Suppressor macrophage treated with lipopolysaccharide for 4 hours (primary cell): ENCODE measurements around the gene COL8A1.
A peak's percentile ranks its signal among the peaks of the same experiment; 100 is the strongest.
"Not testable (repeated sequence)": the region's sequence is repeated elsewhere in the genome, so short reads cannot be mapped to it uniquely, and the experiment has no call there.

Experiments
- DNase-seq: peaks from one replicate; pipeline ENCODE4 v3.0.0-alpha.2; 2020

The COL8A1 gene

DNA sequence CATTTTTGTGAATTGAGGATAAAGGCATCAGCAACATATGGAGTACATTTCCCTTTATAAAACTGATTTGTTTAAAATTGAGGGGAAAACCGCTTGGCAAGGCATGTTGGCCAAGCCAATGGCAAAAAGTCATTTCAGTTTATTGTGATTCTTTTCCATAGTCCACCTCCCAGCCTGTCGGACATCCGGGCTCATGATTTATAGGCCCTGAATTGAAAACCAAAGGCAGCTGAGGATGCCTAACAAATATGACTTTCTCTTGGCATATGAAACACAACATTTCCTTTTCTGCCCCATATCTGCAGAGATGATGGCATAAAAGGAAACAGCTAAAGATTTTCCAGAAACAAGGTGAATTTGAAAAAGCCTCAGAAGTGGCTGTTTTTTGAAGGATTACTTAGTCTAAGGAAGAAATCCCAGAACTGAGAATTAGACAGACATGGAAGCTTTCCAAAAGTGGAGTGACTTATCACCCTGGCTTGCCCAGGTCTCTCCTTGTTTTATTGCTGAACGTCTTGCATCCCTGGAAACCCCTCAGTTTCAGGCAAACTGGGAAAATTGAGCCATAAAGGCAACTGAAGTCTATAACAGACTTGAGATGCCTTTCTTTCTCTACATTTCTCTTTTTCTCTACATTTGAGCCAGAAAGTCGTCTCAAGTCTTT is 74.0 kb downstream of the COL8A1 start:
- DNase-seq: no peak

DNA sequence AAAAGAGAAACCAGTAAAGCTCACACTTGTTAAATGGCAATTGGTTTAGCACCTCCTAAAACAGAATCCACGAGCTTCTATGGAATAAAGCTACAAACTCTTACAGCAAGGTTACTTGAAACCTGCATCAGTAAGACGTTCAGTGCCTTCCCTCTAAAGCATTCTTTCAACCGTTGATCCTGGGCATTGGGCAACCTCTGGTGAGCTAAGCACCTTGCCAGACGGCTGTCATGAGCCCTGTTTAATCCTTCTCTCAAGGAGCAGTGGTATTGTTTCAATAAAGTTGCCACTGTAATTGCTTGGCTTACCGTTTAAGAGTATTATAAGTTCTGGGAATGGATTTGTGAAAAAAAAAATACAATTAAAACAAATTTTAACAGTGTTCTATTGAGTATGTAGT is 75.0 kb downstream of the COL8A1 start:
- DNase-seq: no peak

DNA sequence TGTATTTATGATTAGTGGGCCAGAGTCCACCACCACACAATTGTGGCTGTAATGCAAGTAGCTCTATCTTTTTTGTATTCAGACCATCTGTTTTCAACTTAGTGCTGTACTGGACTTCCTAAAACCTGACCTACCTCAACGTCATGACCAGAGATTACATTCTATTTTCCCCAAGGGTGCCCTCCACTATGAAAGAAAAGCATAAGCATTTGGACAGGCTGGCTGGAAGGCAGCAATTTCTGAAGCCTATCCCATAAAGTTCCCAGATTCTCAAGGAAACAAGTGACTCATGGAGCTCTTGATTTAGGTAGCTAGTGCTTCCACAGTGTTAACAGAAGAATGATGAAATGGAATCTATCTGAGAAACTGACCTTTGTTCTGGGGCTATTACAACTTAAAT is 75.8 kb downstream of the COL8A1 start:
- DNase-seq: no peak

DNA sequence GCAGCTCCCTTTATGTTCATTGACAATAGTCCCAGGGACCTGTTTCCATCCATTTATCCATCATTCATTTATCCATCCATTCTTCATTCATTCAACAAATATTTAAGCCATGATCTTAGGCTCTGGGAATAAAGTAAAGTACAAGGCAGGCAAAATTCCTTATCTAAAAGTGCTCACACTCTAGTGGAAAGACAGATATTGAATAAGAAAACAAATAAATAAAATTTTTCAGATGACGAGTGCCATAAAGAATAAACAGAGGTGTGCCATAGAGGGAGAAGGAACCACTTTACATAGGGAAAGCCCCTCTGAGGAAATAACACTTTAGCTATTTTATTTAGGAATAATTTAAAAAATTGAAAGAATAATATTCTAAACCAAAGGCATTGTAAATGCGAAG is 76.2 kb downstream of the COL8A1 start:
- DNase-seq: no peak

DNA sequence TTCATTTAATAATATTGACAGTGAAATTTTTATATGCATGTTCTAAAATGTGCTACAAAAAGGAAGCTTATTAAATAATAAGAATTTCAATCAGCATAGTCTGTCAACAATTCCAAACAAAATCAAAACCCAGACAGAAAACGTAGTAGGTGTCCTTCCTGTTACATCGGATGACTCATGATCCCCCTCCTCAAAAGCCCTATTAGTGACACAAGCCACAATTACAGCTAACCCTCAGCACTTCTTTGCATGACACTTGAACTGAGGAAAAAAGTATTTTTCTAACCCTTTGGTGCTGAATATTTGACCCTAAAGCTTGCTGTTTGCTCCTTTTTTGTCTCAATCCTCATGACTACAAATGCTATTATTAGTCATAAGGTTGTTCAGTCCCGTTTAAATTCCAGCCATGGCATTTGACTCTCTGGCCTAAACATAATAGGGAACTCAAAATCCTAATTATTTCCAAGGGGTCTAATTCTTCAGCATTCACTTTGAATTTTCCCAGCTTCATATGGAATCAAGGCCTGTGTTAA is 78.1 kb downstream of the COL8A1 start:
- no peak for DNase-seq

DNA sequence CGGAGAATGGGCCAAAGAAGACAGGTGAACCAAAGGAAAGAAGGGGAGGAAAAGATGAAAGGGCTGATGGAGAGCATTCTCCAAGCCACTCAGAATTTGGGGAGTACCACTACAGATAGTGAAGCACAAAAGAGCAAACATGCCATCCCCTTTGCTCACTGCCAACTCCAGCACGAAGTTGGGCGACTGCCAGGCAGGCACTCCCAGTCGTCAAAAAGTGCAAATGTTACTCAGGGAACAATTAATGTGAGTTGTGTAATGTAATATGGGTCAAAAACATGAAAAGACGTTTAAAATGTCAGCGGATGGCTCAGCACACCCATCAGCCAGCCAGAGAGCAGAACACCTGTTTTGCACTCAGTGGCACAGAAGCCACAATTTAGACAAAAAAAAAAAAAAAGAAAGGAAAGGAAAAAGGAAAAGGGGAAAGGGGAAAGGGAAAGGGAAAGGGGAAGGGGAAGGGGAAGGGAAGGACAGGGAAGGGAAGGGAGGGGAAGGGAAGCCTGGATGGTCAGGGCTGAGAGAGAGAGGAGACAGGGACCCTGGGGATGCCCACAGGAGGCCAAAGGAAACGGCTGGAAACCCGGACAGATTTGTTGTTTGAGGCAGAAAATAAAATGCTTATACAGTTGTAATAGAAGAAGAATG is 82.7 kb downstream of the COL8A1 start:
- DNase-seq: no peak

DNA sequence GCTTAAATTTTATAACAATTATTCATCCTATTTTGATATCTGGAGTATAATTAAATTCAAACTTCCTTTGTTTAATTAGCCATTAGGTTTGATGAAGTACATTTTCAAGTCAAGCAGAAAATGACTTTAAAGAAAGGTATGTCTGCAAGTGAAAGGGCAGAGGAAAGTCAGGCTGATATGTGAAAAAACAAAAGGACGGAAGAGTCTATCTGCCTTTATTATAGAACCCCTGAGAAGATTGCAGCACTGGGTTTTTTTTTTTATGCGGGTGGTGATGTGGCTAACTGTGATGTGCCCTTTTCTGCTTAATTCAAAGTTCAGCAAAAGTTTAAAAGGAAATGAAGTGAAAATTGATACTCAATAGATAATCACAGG is 83.2 kb downstream of the COL8A1 start:
- DNase-seq: no peak

DNA sequence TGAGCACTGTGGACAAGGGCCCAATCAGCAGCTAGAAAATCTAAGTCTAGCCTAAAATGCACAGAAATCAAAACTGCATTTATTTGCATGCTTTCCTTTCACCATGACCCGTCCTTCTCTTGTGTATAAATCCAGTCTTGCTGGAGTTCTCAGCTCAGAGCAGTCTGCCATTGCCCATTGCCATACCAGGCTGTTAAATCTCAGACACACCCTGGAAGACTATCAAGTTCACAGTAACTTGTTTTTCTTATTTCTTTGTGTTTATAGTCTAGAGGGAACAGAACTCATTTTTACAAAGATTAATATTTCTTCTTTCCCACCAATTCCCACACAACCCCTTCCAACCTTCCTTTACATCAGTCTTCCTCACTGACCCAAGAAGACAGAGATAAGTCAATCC is 85.9 kb downstream of the COL8A1 start:
- DNase-seq: no peak

DNA sequence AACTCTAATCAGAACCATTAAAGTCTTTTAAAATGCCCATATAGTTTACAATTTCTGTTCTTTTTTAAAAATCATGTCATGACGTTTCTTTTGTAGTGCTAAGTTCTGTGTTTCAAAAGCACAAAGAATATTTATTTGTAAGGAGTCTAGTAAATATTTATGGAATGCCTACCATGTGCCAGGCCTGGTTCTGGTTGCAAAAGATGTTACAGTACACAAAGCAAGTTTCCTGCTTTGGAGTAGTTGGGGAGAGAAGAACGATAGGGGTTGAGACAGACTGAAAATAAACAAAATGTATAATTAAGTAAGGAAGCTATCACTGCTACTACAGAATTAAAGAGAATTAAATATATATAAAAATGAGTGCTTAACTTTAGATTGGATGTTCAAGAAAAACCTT is 92.5 kb downstream of the COL8A1 start:
- DNase-seq: no peak

DNA sequence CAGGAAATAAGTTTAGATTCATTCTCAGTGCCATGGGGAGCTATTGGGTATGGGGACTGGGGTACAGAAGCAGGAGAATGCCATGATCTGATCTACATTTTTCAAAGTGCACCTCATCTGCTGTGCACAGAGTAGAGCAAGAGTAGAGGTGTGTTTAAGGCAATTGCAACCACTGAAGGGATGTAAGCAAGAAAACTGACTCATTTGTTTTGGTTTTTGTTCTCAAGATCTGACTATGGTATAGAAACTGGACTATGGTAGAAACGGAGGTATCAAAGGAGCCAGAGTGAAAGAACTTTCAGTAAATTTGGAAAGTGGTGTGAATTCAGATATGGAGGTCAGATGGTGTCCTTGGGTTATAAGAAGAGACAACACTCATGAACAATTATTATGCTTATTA is 93.1 kb downstream of the COL8A1 start:
- no peak for DNase-seq

DNA sequence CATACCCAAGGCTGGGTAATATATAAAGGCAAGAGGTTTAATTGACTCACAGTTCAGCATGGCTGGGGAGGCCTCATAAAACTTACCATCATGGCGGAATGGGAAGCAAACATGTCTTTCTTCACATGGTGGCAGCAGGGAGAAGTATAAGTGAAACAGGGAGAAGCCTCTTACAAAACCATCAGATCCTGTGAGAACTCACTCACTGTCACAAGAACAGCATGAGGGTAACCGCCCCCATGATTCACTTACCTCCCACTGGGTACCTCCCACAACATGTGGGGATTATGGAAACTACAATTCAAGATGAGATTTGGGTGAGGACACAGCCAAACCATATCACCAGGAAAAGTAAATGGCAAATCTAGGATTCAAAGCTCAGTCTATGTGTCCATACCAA is 102.0 kb downstream of the COL8A1 start:
- DNase-seq: not testable (repeated sequence)

DNA sequence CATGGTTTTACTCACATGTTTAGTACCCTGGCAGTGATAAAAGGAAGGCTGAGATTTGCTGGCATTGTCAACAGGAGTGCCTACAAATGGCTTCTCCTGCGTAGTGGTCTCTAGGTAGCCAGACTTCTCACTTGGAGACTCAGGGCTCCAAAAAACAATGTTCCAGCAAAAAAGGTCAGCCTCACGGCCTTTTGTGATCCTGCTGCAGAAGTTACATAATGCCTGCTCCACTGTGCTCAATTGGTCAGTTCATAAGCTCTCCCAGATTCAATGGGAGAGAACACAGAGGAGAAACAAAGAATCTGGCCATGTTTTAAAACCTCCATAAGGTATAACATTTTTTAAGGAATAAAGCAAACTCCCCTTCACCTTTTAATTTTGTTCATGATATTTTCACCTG is 103.2 kb downstream of the COL8A1 start:
- no peak for DNase-seq

DNA sequence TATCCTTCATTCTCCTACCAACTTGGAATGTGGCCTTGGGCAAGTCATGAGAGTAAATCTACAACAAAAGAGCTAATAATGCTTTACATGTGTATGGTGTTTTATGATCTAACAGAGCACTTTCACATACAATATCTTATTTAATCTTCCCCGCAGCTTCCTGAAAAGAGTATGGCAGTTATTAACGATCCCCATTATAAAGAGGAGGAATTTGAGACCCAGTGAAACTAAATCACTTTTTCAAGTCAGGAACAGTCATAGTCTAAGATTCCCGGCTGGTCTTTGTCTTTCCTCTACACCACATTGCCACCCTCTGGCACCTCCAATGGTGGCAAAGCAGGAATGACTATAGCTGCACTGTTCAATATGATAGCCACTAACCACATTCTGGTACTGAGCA is 109.5 kb downstream of the COL8A1 start:
- DNase-seq: no peak

DNA sequence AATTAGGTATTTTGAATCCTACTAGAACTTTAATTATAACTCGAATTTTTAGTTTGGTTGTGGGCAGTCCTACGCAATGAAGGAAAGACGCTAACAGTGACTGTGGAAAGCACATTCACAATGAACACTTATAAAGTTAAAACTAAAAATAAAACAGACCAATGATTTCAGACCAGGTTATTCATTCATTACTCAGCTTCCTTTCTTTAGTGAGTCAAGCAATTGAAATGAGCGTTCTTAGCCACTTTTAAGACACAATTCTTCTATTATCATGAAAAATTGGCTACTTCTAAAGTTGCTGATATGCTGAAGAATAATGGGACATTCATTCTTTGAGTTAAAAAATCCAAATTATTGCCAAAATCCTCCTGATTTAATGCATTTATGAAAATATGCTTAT is 113.3 kb downstream of the COL8A1 start:
- no peak for DNase-seq

DNA sequence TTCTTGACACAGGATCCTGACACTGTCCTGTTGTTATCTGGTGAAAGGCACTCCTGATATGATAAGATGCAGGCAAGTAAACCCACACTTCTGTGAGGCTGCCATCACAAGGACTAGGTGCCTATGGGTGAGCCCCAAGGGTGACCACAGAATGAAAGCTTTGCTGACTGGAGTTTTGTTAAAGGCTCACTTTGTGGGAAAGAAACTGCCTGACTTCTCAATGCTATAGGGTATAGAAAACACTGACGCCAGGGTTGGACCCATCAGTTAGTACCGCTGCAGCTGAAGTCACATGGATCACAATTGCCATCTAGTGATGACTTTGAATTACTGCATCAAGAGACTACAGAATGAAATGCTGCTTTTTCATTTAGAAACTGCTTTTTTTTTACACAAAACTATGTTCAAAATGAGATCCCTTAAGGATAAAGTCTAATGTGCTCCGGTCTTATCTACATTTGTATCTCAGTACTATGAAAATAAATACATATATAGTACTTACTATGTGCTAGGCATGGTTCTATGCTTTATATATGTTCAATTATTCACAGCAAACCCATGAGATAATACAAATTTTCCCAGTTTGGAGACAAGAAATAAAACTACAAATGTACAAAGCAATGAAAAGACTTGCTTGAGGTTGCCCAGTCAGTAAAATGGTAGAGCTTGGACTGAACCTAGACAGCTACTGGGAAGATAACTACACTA is 115.0 kb downstream of the COL8A1 start:
- peak; percentile 40 for DNase-seq

DNA sequence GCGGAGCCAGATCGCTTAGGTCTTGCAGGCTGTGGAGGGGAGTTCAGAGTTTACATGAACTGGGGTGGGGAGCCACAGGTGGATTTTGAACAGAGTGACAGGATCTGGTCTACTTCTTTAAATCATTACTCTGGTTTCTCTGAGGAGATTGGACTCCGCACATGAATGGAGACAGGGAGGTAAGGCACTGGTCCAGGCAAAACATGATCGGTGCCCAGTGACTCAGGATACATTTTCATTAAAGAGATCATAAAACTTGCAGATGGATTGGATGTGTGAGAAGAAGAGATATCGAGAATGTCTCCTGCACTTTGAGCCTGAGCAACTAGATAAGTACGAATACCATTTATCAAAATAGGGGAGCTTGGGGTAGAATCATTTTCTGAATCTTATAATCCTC is 117.4 kb downstream of the COL8A1 start:
- no peak for DNase-seq

DNA sequence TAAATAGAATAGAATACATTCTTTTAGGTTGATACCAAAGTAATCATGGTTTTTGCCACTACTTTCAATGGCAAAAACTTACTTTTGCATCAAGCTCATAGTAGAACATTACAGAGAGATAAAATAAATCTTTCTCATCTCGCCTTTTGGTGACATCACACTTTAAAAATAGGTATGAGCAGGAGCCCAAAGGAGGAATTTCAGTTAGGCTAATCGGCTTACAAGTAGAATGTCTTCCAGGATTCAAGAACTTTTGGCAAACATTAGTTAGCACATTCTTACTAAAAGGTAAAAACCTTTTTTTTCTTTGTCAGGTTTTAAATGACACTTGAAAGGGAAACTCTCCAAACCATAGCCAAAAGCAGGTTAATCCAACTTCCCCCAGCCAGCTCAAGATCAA is 119.6 kb downstream of the COL8A1 start:
- no peak for DNase-seq

DNA sequence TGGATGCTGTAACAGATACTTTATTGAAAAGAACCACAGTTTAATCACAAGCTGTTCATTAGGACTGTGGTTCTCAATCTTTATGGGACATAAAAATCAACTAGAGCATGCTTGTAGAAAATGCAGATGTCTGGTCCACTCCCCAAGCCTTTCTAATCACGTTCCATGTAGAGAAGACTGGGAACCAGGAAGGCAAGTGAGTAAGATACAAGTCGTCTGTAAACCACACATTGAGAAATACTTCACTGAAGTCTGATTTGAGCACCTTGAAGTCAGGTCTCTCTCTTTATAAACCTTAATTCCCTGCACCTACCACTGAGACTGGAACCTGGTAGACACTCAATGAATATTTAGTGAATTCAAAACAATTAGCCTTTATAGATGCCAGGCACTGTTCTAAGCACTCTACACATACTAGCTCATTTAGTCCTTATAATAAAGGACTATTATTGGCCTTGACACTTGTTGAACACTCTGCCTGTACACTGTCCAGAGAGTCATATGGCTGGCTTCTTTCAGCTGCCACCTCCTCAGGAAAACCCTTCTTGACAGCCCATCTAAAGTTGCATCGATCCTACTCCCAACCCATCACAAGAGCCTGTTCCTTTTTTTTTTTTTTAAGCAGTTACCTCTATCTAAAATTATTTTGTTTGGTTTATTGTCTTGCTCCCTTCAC is 120.2 kb downstream of the COL8A1 start:
- no peak for DNase-seq

DNA sequence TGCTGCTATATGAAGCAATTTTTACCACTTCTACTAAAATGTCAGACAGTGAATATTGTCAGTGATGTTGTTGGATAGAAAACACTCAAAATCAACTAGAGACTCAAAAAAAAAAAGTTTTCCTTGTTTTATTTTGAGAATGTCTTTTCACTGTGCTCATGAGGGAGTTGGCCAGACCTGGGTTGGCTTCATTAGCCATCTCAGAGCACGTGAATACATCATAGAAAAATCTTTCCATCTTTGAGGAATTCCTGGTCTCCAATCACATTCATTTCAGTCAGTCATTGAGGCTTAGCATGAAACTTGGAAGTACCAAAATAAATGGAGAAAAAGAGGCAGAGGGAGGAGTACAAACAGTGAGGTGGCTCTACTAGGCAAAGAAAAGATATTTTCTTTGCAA is 121.6 kb downstream of the COL8A1 start:
- no peak for DNase-seq

DNA sequence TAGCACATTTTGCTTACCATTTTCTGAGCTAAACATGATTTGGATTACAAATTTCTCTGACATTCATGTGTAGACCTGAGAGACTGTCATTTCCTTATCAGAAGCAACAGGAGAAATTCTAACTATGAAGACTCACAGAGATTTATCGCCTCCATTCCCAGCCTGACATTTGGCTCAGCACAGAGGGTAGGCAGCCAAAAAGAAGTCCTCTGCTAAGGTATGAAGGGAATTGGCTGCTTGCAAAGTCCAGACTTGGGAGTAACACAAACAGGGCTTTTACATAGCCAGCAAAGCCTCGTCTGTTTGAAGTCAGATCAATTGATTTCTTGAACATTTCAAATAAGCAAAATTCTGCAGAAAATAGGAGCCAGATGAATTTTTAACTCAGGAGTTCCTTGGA is 122.2 kb downstream of the COL8A1 start:
- DNase-seq: no peak

DNA sequence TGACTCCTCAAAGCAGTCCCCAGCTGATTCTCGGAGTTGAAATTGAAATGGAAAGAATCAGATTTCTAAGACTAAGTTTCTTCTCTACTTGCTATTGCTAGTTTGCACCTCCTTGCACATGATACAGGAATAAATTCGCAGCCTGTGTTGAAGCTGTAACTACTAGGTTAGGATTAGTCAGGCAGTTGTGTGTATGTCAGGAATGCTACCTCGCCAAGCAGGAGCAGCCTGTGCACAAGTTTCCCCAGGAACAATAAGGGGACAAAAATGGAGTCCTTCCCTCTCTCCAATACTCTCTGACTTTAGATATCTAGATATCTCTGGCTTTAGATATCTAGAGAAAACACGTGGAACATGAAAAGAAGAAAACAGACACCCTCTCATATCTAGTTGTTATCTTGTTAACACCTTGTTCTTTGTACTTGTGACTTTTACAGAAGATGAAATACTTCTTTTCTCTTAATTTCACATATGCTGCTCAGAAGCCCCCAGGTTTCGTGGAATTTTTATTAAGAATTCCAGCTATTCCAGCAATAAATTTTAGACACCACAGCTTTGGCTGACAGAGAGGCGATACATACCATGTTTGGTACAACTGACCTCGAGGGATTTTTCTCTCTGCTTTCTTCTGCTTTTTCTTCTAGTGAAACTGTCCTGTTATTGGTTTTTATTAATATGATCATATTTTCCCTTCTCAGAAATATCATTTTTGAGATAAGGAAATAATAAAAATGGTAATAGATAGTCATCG is 123.2 kb downstream of the COL8A1 start:
- no peak for DNase-seq

DNA sequence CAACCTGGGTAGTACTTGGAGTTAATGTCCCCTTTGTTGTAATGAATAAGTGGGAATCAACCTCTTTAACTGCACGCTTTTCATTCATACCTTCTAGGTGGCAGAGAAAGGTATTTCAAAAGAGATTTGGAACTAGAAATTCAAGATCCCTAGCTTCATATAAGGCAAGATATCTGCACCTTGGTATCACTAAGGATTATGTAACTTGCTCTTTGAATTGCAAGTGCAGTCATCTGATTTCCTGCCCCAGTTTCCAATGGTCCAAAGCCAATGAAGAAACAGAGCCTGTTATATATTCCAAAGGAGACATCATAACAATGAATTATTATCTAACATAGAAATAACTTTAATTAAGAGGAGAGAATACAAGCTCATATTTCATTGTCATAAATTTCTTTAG is 124.5 kb downstream of the COL8A1 start:
- DNase-seq: no peak

DNA sequence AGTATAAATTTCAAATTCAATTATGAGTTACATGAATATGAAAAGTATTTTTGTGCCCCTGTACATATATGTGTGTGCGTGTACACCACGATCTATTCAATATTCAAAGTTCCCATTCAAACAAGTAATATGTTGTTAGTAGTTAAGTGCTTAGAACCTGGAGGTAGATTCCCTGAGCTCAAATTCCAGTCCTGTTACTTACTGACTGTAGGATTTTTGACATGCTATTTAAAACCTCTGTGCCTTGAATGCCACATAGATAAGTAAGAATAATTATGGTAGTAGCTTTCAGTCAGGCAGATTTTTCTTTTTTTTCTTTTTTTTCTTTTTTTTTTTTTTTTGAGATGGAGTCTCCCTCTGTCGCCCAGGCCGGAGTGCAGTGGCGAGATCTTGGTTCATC is 126.0 kb downstream of the COL8A1 start:
- no peak for DNase-seq
